GM18517 (cell line): ENCODE results near the gene CLIP3.
"Not testable (repeated sequence)": the region's sequence is repeated elsewhere in the genome, so short reads cannot be mapped to it uniquely, and the experiment has no call there.

ENCODE experiments used
- ATAC-seq: cut with Tn5 transposase; IDR thresholded peaks from one replicate; pipeline ENCODE4 v1.9.1; 2021; ENCODE audit warnings: mild to moderate bottlenecking, moderate library complexity; ENCODE audit not compliant: unreplicated experiment

CLIP3 gene

DNA sequence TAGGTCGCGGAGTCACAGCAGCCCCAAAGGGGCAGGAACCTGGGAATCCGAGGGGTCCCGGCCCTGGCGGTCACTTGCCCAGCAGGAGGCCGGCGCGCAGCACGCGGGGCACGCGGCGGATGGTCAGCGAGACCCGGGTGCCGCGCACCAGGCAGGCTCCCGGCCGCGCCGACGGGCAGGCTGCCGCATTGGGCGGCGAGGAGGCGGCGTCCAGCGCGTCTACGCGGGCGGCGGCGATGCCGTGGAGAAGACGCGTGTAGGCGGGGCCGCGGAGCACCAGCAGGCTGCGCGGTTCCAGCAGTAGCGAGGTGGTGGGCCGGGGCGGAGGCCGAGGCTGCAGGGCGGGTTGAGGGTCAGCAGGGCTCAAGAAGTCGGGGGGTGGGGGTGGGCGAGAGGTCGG, 23.5 kb downstream of the CLIP3 start:
- no peak for ATAC-seq

GRCh38 chr19:36008336-36008978, 24.2 kb downstream of the CLIP3 start, which contains the start of gene SYNE4:
TSS of gene SYNE4 (minus strand) at chr19:36008813. CDS start at chr19:36008681, 132 bp downstream.
- no peak for ATAC-seq

GRCh38 chr19:36006955-36007354, 25.7 kb downstream of the CLIP3 start:
- ATAC-seq, result no peak

GRCh38 chr19:36003284-36003683, 29.4 kb downstream of the CLIP3 start:
- no peak for ATAC-seq

- no peak for ATAC-seq
Measured at GRCh38 chr19:36001605-36002004, 31.1 kb downstream of the CLIP3 start.

DNA sequence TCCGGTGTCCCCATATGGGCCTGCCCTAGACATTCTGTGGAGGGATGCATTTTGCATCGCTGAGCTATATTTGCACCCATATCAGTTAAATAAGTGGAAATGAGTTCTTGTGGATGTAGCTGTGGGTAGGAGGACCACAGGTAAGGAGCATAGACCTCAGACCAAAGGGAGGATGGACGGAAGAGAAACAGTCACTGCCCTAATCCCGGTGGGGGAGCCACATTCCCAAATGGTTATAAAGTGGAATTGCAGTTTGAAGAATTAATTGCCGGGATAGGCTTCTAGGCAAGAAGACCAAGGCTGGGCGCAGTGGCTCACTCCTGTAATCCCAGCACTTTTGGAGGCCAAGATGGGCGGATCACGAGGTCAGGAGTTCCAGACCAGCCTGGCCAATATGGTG, 35.9 kb downstream of the CLIP3 start:
- ATAC-seq, result no peak

- ATAC-seq, result peak; percentile 82
Measured at GRCh38 chr19:35995048-35995993, 37.4 kb downstream of the CLIP3 start, which contains the start of gene SDHAF1. TSS of gene SDHAF1 (plus strand) at chr19:35995188. CDS start at chr19:35995275, 87 bp downstream.

- no peak for ATAC-seq
Measured at GRCh38 chr19:35993923-35994598, 38.6 kb downstream of the CLIP3 start.

DNA sequence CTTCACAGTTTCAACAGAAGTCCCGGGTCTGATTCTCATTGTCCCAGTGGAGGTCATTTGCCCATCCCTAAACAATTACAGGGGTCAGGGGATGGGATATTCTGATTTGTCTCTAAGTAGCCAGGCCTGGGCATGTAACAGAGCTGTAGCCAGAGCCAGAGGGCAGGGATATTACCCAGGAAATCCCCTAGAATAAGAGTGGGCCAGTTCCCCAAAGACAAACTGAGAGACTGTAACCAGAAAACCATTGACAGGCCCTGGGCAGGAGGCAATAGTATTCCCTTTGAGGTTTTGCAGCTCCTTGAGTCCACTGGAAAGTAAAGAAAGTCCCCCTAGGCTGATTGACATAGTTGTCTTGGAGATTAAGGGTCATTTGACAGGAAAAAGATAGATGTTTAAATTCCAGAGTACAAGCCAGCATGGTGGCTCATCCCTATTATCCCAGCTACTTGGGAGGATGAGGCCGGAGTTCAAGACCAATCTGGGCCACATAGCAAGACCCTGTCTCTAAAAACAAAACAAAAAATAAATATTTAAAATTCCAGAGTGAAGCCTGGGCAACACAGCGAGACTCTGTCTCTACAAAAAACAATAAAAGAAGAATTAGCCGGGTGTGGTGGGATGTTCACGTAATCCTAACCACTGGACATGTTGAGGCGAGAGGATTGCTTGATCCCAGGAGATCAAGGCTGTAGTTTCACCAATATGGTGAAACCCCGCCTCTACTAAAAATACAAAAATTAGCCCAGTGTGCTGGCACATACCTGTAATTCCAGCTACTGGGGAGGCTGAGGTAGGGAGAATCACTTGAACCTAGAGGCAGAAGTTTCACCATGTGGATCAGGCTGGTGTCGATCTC, 39.5 kb downstream of the CLIP3 start:
- ATAC-seq, result no peak

DNA sequence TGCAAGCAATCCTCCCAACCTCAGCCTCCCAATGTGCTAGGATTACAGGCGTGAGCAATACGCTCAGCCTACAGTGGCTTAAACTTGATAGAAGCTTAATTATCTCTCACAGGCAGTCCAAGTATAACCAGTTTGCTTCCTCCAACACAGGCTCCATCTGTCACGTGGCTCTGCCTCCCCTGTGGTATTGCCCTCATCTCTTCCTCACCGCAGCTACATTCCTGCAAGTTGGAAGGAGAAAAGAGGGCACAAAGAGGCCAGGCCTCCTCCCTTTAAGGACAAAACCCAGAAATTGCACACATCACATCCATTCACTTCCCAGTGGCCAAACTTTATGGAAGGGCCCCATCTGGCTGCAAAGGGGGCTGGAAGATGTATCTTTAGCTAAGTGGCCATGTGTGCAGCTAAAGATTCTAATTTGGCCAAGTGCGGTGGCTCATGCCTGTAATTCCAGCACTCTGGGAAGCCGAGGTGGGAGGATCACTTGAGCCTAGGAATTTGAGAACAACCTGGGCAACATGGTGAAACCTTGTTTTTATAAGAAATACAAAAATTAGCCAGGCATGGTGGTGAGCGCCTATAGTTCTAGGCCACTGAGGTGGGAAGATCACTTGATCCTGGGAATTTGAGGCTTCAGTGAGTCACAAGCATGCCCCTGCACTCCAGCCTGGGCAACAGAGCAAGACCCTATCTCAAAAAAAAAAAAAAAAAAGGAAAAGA, 40.8 kb downstream of the CLIP3 start:
- no peak for ATAC-seq

- ATAC-seq, result no peak
Measured at GRCh38 chr19:35990771-35991730, 41.6 kb downstream of the CLIP3 start.

DNA sequence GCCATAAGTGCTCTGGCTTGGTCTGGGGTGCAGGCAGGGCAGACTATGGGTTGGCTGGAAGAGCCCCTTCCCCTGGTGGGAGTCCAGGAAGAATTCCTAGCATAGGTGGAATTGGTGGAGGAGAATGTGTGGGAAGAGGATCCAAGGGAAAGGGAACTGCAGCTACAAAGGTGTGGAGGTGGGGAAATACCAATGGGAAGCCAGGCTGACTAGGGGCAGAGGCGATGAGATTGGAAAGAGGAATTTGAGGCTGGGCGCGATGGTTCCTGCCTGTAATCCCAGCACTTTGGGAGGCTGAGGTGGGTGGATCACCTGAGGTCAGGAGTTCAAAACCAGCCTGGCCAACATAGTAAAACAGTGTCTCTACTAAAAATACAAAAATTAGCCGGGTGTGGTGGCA, 42.5 kb downstream of the CLIP3 start:
- ATAC-seq, result no peak

DNA sequence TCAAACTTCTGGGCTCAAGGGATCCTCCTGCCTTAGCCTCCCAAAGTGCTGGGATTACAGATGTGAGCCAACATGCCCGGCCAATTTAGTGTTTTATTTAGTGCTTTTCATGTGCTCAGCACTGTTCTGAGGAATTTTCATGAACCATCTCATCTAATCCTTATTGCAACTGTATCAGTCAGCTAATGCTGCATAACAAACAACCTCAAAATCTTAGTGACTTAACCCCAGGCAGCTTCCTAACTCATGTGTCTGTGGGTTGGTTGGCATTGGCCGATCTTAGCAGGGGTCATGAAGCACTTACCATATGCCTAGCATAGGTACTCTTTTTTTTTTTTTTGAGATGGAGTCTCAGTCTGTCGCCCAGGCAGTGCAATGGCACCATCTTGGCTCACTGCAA, 43.8 kb downstream of the CLIP3 start:
- ATAC-seq, result no peak

- ATAC-seq, result no peak
Measured at GRCh38 chr19:35987571-35987896, 45.1 kb downstream of the CLIP3 start.

- ATAC-seq, result no peak
Measured at GRCh38 chr19:35986664-35987570, 45.8 kb downstream of the CLIP3 start.

DNA sequence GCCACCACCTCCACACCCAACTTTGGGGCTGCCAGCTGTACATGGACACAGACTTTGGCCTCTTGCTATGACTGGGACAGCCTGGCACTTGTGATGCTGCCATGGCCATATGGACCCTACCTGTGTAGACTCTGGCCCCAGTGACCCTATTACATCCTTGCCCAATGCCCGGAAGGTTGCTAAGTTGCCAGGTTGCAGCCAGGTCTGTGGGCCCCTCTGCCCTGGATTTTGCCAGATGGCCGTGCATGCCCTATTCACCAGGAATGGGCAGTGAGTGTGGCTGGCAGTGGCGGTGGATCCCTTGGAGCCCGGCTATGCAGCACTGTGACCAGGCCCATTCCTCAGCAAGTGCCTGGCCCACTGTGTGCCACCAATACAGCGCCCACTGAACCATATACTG, 46.6 kb downstream of the CLIP3 start:
- ATAC-seq, result no peak

DNA sequence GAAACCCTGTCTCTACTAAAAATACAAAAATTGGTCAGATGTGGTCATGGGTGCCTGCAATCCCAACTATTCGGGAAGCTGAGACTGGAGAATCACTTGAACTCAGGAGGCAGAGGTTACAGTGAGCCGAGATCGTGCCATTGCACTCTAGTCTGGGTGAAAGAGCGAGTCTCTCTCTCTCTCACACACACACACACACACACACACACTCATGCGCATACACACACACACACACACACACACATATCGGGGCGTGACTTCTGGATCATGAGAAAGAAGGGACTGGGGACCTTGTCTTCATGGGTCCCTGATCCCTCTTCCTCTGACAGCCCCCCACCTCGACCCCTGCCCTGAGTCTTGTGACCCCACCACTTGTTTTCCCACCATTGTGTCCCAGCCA, 49.5 kb downstream of the CLIP3 start:
- no peak for ATAC-seq

DNA sequence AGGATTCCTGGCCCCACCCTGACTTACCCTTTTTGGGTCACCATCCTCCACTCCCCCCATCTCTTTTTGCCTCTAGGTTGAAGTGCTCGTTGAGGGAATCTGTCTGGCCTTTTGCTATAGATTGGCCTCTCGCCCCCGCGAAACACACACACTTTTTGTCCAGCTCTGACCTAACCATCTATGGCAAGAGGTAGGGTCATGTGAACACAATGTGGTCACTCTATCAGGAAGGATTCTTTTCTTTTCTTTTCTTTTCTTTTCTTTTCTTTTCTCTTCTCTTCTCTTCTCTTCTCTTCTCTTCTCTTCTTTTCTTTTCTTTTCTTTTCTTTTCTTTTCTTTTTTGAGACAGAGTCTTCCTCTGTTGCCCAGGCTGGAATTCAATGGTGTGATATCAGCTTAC, 51.7 kb downstream of the CLIP3 start:
- ATAC-seq, result not testable (repeated sequence)
